ENCODE data around the gene NDUFAF2. TPM values are rescaled to one million over a fixed set of nuclear protein-coding genes. Genes with fewer than 3 reads are reported as not detected.

Gene NDUFAF2
- total RNA-seq, 4 donors from 2014 or later = 44.0 to 56.3 (median 45.9) TPM

- Histone ChIP-seq H3K9me3 (peaks cover 0 to 4% (median 0%) of the 10 kb centered on the region in 3 donors), H3K4me1 (no peaks in the 10 kb centered on the region), H3K36me3 (no peaks in the 10 kb centered on the region), H3K4me3 (no peak overlapping the region), H3K27ac (no peak overlapping the region), H3K27me3 (no peaks in the 10 kb centered on the region)
- 73% methylated on average over 2 of the region's 2 CpGs; no CpG with 5 or more reads in 1 of the 2 donors for WGBS, 2 donors (ENCODE audit: low coverage in 1 of 2)
- TF ChIP-seq EP300 (IDR thresholded peaks at IDR 0.05) (no peak), POLR2AphosphoS5 (IDR thresholded peaks at IDR 0.05) (no peak), POLR2A (IDR thresholded peaks at IDR 0.05) (no peak)
- TF ChIP-seq, protein P1, sequence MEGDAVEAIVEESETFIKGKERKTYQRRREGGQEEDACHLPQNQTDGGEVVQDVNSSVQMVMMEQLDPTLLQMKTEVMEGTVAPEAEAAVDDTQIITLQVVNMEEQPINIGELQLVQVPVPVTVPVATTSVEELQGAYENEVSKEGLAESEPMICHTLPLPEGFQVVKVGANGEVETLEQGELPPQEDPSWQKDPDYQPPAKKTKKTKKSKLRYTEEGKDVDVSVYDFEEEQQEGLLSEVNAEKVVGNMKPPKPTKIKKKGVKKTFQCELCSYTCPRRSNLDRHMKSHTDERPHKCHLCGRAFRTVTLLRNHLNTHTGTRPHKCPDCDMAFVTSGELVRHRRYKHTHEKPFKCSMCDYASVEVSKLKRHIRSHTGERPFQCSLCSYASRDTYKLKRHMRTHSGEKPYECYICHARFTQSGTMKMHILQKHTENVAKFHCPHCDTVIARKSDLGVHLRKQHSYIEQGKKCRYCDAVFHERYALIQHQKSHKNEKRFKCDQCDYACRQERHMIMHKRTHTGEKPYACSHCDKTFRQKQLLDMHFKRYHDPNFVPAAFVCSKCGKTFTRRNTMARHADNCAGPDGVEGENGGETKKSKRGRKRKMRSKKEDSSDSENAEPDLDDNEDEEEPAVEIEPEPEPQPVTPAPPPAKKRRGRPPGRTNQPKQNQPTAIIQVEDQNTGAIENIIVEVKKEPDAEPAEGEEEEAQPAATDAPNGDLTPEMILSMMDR (IDR thresholded peaks at IDR 0.05) = no peak
- ATAC-seq = no peak
Measured at GRCh38 chr5:61198606-61199005, 253.6 kb downstream of the NDUFAF2 start.

DNA sequence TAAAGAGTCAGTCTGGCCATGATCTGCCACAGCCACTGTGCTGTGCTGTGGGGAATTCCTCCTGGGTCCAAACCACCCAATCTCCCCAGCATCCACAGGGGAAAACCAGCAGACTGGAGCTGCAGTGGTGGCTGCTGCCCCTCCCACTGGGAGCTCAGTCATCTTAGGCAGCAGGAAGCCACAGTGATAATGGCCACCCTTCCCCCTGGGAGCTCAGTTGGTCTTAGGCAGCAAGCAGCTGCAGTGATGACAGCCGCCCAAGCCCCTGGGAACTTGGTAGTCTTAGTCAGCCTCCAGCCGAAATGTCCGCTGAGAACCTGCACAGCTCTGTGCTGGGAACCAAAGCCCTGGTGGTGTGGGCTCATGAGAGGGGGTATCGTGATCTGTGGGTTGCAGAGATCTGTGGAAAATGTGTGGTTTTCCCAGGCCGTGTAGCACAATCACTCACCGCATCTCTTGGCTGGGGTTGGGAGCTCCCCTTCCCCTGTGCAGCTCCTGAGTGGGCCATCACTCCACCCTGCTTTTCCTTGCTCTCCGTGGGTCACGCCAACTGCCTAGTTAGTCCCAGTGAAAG lies 255.7 kb downstream of the NDUFAF2 start:
- no peak overlapping the region for H3K27ac ChIP-seq
- ATAC-seq = no peak
- 40 to 80% methylated on average over 1 of the region's 8 CpGs for WGBS, 2 donors (ENCODE audit: low coverage in 1 of 2)
- TF ChIP-seq POLR2A (IDR thresholded peaks at IDR 0.05) = no peak
- TF ChIP-seq, protein P1 (IDR thresholded peaks at IDR 0.05) = no peak
- TF ChIP-seq EP300 (IDR thresholded peaks at IDR 0.05) = no peak
- no peak for TF ChIP-seq POLR2AphosphoS5 (IDR thresholded peaks at IDR 0.05)
- H3K27me3 ChIP-seq = no peaks in the 10 kb centered on the region
- H3K36me3 ChIP-seq = no peaks in the 10 kb centered on the region
- no peaks in the 10 kb centered on the region for H3K4me1 ChIP-seq
- H3K9me3 ChIP-seq = peaks cover 0 to 4% (median 0%) of the 10 kb centered on the region in 3 donors
- no peak overlapping the region for H3K4me3 ChIP-seq

- Histone ChIP-seq H3K4me3 (no peak overlapping the region), H3K36me3 (no peaks in the 10 kb centered on the region), H3K27ac (no peak overlapping the region), H3K9me3 (peaks cover 0 to 4% (median 0%) of the 10 kb centered on the region in 3 donors), H3K27me3 (no peaks in the 10 kb centered on the region), H3K4me1 (no peaks in the 10 kb centered on the region)
- WGBS, 2 donors (ENCODE audit: low coverage in 1 of 2) = 76 to 83% methylated on average over 2 of the region's 2 CpGs
- TF ChIP-seq, protein P1 (IDR thresholded peaks at IDR 0.05) = no peak
- TF ChIP-seq EP300 (IDR thresholded peaks at IDR 0.05) (no peak), POLR2A (IDR thresholded peaks at IDR 0.05) (no peak), POLR2AphosphoS5 (IDR thresholded peaks at IDR 0.05) (no peak)
- no peak for ATAC-seq
Measured at GRCh38 chr5:61202213-61202612, 257.2 kb downstream of the NDUFAF2 start.

Other genes starting within 250 kb of the NDUFAF2 start
- under 1 TPM in 2 of 4 donors, not detected in 2; 0.62 to 0.69 TPM for gene DEPDC1B, start 245.0 kb upstream of the NDUFAF2 start, total RNA-seq
- gene ELOVL7, start 100.9 kb upstream of the NDUFAF2 start, total RNA-seq = 10 to 100 TPM in 1 of 4 donors, 1 to 10 TPM in 3; 2.4 to 13.1 (median 4.4) TPM
- gene ERCC8, start 135 bp upstream of the NDUFAF2 start, total RNA-seq = 10 to 100 TPM; 10.1 to 19.5 (median 11.9) TPM
- 10 to 100 TPM; 20.7 to 32.2 (median 21.3) TPM for gene SMIM15, start 217.3 kb downstream of the NDUFAF2 start, total RNA-seq

Measured in gastroesophageal sphincter (tissue), 4 donors.